HUES6 (cell line): ENCODE results near the gene CX3CL1.

Experiments
- H3K27ac ChIP-seq: 2 replicates; pipeline ENCODE4 v1.7.0; 2013; ENCODE audit warnings: low read depth, mild to moderate bottlenecking, low read length, inconsistent platforms
- H3K27me3 ChIP-seq: 2 replicates; pipeline ENCODE4 v1.6.1; 2013; ENCODE audit warnings: low read length; ENCODE audit not compliant: control insufficient read depth, insufficient read depth
- H3K36me3 ChIP-seq: 2 replicates; pipeline ENCODE4 v1.6.1; 2013; ENCODE audit warnings: low read length; ENCODE audit not compliant: control insufficient read depth, insufficient read depth
- H3K4me1 ChIP-seq: 2 replicates; pipeline ENCODE4 v1.6.1; 2013; ENCODE audit warnings: low read length; ENCODE audit not compliant: control insufficient read depth, insufficient read depth
- H3K4me3 ChIP-seq: 2 replicates; pipeline ENCODE4 v1.5.1; 2013; ENCODE audit warnings: low read depth, low read length
- H3K9ac ChIP-seq: one replicate; pipeline ENCODE4 v1.6.1; 2013; ENCODE audit warnings: mild to moderate bottlenecking, low read length
- H3K9me3 ChIP-seq: 2 replicates; pipeline ENCODE4 v1.6.1; 2013; ENCODE audit warnings: low read depth, low read length; ENCODE audit not compliant: control insufficient read depth, insufficient read depth

Gene CX3CL1

GRCh38 chr16:57384248-57385070, 12.2 kb downstream of the CX3CL1 start:
- Histone ChIP-seq H3K27ac (no peak overlapping the region), H3K9me3 (no peaks in the 10 kb centered on the region), H3K27me3 (no peaks in the 10 kb centered on the region), H3K4me3 (no peak overlapping the region), H3K9ac (no peak overlapping the region), H3K36me3 (no peaks in the 10 kb centered on the region), H3K4me1 (peaks cover 12% of the 10 kb centered on the region; the same call in 1 of the 2 replicates)

GRCh38 chr16:57385083-57385482, 12.8 kb downstream of the CX3CL1 start:
- Histone ChIP-seq H3K9ac (no peak overlapping the region), H3K4me1 (peaks cover 12% of the 10 kb centered on the region; the same call in 1 of the 2 replicates), H3K27ac (no peak overlapping the region), H3K27me3 (no peaks in the 10 kb centered on the region), H3K36me3 (no peaks in the 10 kb centered on the region), H3K9me3 (no peaks in the 10 kb centered on the region), H3K4me3 (no peak overlapping the region)

GRCh38 chr16:57386381-57386951, 14.2 kb downstream of the CX3CL1 start:
- Histone ChIP-seq H3K27me3 (no peaks in the 10 kb centered on the region), H3K36me3 (no peaks in the 10 kb centered on the region), H3K4me3 (no peak overlapping the region), H3K27ac (no peak overlapping the region), H3K4me1 (peaks cover 12% of the 10 kb centered on the region; the same call in 1 of the 2 replicates), H3K9me3 (no peaks in the 10 kb centered on the region), H3K9ac (no peak overlapping the region)

GRCh38 chr16:57387598-57388354, 15.5 kb downstream of the CX3CL1 start:
- Histone ChIP-seq H3K4me3 (no peak overlapping the region), H3K36me3 (no peaks in the 10 kb centered on the region), H3K9ac (no peak overlapping the region), H3K27ac (no peak overlapping the region), H3K27me3 (no peaks in the 10 kb centered on the region), H3K9me3 (no peaks in the 10 kb centered on the region), H3K4me1 (peaks cover 12% of the 10 kb centered on the region; the same call in 1 of the 2 replicates)

GRCh38 chr16:57388359-57389086, 16.2 kb downstream of the CX3CL1 start:
- Histone ChIP-seq H3K4me3 (no peak overlapping the region), H3K36me3 (no peaks in the 10 kb centered on the region), H3K27me3 (no peaks in the 10 kb centered on the region), H3K27ac (no peak overlapping the region), H3K9ac (no peak overlapping the region), H3K4me1 (peaks cover 12% of the 10 kb centered on the region; the same call in 1 of the 2 replicates), H3K9me3 (no peaks in the 10 kb centered on the region)

GRCh38 chr16:57389087-57389468, 16.8 kb downstream of the CX3CL1 start:
- Histone ChIP-seq H3K27ac (no peak overlapping the region), H3K27me3 (no peaks in the 10 kb centered on the region), H3K36me3 (no peaks in the 10 kb centered on the region), H3K4me1 (peaks cover 7% of the 10 kb centered on the region; the same call in 1 of the 2 replicates), H3K9me3 (no peaks in the 10 kb centered on the region), H3K4me3 (no peak overlapping the region), H3K9ac (no peak overlapping the region)

- no peaks in the 10 kb centered on the region for H3K36me3 ChIP-seq
- no peaks in the 10 kb centered on the region for H3K27me3 ChIP-seq
- H3K9ac ChIP-seq = no peak overlapping the region
- no peaks in the 10 kb centered on the region for H3K9me3 ChIP-seq
- no peak overlapping the region for H3K27ac ChIP-seq
- H3K4me1 ChIP-seq = no peaks in the 10 kb centered on the region
- no peak overlapping the region for H3K4me3 ChIP-seq
Observed at GRCh38 chr16:57390636-57391295, 18.5 kb downstream of the CX3CL1 start.

- Histone ChIP-seq H3K27ac (no peak overlapping the region), H3K9me3 (no peaks in the 10 kb centered on the region), H3K36me3 (no peaks in the 10 kb centered on the region), H3K4me3 (no peak overlapping the region), H3K4me1 (no peaks in the 10 kb centered on the region), H3K27me3 (no peaks in the 10 kb centered on the region), H3K9ac (no peak overlapping the region)
Observed at GRCh38 chr16:57391300-57391699, 19.0 kb downstream of the CX3CL1 start.

- H3K27ac ChIP-seq = no peak overlapping the region
- no peak overlapping the region for H3K9ac ChIP-seq
- H3K36me3 ChIP-seq = no peaks in the 10 kb centered on the region
- no peaks in the 10 kb centered on the region for H3K27me3 ChIP-seq
- H3K4me3 ChIP-seq = no peak overlapping the region
- no peaks in the 10 kb centered on the region for H3K4me1 ChIP-seq
- H3K9me3 ChIP-seq = no peaks in the 10 kb centered on the region
Observed at GRCh38 chr16:57391708-57392107, 19.4 kb downstream of the CX3CL1 start.

- Histone ChIP-seq H3K4me1 (no peaks in the 10 kb centered on the region), H3K27me3 (no peaks in the 10 kb centered on the region), H3K9me3 (no peaks in the 10 kb centered on the region), H3K27ac (no peak overlapping the region), H3K36me3 (no peaks in the 10 kb centered on the region), H3K9ac (no peak overlapping the region), H3K4me3 (no peak overlapping the region)
Observed at GRCh38 chr16:57392694-57393093, 20.4 kb downstream of the CX3CL1 start.
